Omental fat pad (tissue), 4 donors: Measurements from ENCODE around the gene RBM38. TPM values are rescaled to one million over a fixed set of nuclear protein-coding genes. Genes with fewer than 3 reads are reported as not detected.

Experiments
- ATAC-seq: fragments of 150-250 bp; one replicate; pipeline ENCODE4 v1.9.1; 2016; ENCODE audit warnings: mild to moderate bottlenecking, moderate library complexity; ENCODE audit not compliant: low FRiP score
- DNase-seq: peaks from one replicate; pipeline ENCODE4 v3.0.0-alpha.2; 2019; ENCODE audit warnings: low spot score
- CTCF ChIP-seq, 3 donors: fragments of 450-650 bp; IDR thresholded peaks; one replicate each; pipeline ENCODE4 v1.5.1; 2016 to 2017; ENCODE audit warnings: antibody characterized with exemption in 3 of 3, mild to moderate bottlenecking in 3 of 3, moderate library complexity in 2 of 3
- total RNA-seq, 4 donors: library from RNA; depleted of rRNA; stranded (reverse); fragments of >200 nt; gene quantifications; one replicate each; pipeline ENCODE4 v1.1.0, GENCODE V29; 2016

Gene RBM38
- total RNA-seq, 4 donors from 2014 or later, result 4.6 to 18.0 (median 10.6) TPM

GRCh38 chr20:57437672-57438330, 46.6 kb downstream of the RBM38 start:
- no peak for TF ChIP-seq CTCF (IDR thresholded peaks at IDR 0.05)
- ATAC-seq (no peak), DNase-seq (no peak)

GRCh38 chr20:57438552-57438951, 47.4 kb downstream of the RBM38 start:
- TF ChIP-seq CTCF (IDR thresholded peaks at IDR 0.05), result no peak
- DNase-seq, result no peak
- no peak for ATAC-seq

- no peak for DNase-seq
- no peak for TF ChIP-seq CTCF (IDR thresholded peaks at IDR 0.05)
- no peak for ATAC-seq
Observed at GRCh38 chr20:57439432-57439831, 48.2 kb downstream of the RBM38 start.

GRCh38 chr20:57439993-57440392, 48.8 kb downstream of the RBM38 start:
- DNase-seq (no peak), ATAC-seq (no peak)
- no peak for TF ChIP-seq CTCF (IDR thresholded peaks at IDR 0.05)

- TF ChIP-seq CTCF (IDR thresholded peaks at IDR 0.05), result no peak
- ATAC-seq (no peak), DNase-seq (no peak)
Observed at GRCh38 chr20:57440678-57441509, 49.7 kb downstream of the RBM38 start.

GRCh38 chr20:57441510-57442154, 50.4 kb downstream of the RBM38 start:
- TF ChIP-seq CTCF (IDR thresholded peaks at IDR 0.05), result no peak
- no peak for ATAC-seq

More at GRCh38 chr20:57441510-57442154, 50.4 kb downstream of the RBM38 start:
- no peak for DNase-seq
